IMR-90 (cell line): Measurements from ENCODE around the gene RETREG1.

ENCODE experiments used
- CEBPB ChIP-seq: IDR thresholded peaks from 2 replicates; pipeline ENCODE4 v1.6.1; 2012; ENCODE audit warnings: low read depth, low read length, improper control_type of control experiment
- CHD1 ChIP-seq: IDR thresholded peaks from 2 replicates; pipeline ENCODE4 v1.6.1; 2012; ENCODE audit warnings: low read depth, low read length, improper control_type of control experiment
- FOS ChIP-seq: fragments of 150-350 bp; IDR thresholded peaks from 2 replicates; pipeline ENCODE4 v1.6.1; 2016; ENCODE audit warnings: low read depth, low read length
- MAFK ChIP-seq: IDR thresholded peaks from 2 replicates; pipeline ENCODE4 v1.6.1; 2012; ENCODE audit warnings: low read depth, low read length, improper control_type of control experiment
- MXI1 ChIP-seq: IDR thresholded peaks from 2 replicates; pipeline ENCODE4 v1.6.1; 2012; ENCODE audit warnings: low read depth, mild to moderate bottlenecking, low read length, moderate library complexity, borderline replicate concordance
- POLR2A ChIP-seq: IDR thresholded peaks from 2 replicates; pipeline ENCODE4 v1.6.1; 2012; ENCODE audit warnings: mild to moderate bottlenecking, low read depth, low read length
- RFX5 ChIP-seq: IDR thresholded peaks from 2 replicates; pipeline ENCODE4 v1.8.0; 2012; ENCODE audit warnings: low read depth, mild to moderate bottlenecking, low read length, moderate library complexity
- SMC3 ChIP-seq: fragments of 150-350 bp; IDR thresholded peaks from 2 replicates; pipeline ENCODE4 v1.6.1; 2016; ENCODE audit warnings: low read depth, mild to moderate bottlenecking, antibody characterized with exemption, low read length, moderate library complexity
- TF ChIP-seq, protein P1 (sequence below): conservative IDR thresholded peaks from 2 replicates; pipeline ENCODE4 v1.5.1; 2012; ENCODE audit warnings: mild to moderate bottlenecking, low read depth, low read length, improper control_type of control experiment
- TF ChIP-seq, protein P2 (sequence below): fragments of 150-350 bp; IDR thresholded peaks from 2 replicates; pipeline ENCODE4 v1.6.1; 2017; ENCODE audit warnings: mild to moderate bottlenecking, antibody characterized with exemption, low read length, low read depth

GRCh38 chr5:16542236-16542635 is 74.6 kb downstream of the RETREG1 start:
- TF ChIP-seq MAFK: no peak
- TF ChIP-seq, protein P1, sequence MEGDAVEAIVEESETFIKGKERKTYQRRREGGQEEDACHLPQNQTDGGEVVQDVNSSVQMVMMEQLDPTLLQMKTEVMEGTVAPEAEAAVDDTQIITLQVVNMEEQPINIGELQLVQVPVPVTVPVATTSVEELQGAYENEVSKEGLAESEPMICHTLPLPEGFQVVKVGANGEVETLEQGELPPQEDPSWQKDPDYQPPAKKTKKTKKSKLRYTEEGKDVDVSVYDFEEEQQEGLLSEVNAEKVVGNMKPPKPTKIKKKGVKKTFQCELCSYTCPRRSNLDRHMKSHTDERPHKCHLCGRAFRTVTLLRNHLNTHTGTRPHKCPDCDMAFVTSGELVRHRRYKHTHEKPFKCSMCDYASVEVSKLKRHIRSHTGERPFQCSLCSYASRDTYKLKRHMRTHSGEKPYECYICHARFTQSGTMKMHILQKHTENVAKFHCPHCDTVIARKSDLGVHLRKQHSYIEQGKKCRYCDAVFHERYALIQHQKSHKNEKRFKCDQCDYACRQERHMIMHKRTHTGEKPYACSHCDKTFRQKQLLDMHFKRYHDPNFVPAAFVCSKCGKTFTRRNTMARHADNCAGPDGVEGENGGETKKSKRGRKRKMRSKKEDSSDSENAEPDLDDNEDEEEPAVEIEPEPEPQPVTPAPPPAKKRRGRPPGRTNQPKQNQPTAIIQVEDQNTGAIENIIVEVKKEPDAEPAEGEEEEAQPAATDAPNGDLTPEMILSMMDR: no peak
- no peak for TF ChIP-seq FOS
- no peak for TF ChIP-seq CHD1
- no peak for TF ChIP-seq CEBPB
- TF ChIP-seq RFX5: no peak
- no peak for TF ChIP-seq SMC3
- no peak for TF ChIP-seq MXI1
- TF ChIP-seq POLR2A: no peak
- TF ChIP-seq, protein P2, sequence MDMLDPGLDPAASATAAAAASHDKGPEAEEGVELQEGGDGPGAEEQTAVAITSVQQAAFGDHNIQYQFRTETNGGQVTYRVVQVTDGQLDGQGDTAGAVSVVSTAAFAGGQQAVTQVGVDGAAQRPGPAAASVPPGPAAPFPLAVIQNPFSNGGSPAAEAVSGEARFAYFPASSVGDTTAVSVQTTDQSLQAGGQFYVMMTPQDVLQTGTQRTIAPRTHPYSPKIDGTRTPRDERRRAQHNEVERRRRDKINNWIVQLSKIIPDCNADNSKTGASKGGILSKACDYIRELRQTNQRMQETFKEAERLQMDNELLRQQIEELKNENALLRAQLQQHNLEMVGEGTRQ: no peak
